Muscle layer of colon (tissue), 2 donors: ENCODE measurements around the gene RERG.
A peak's percentile ranks its signal among the peaks of the same experiment; 100 is the strongest.

Source experiments
- H3K27ac ChIP-seq: one replicate; pipeline ENCODE4 v1.7.0; 2013; ENCODE audit warnings: low read depth, mild to moderate bottlenecking, low read length, moderate library complexity
- H3K27me3 ChIP-seq, 2 donors: one replicate each; pipeline ENCODE4 v1.7.0; 2013; ENCODE audit warnings: low read length in 2 of 2, mild to moderate bottlenecking in 2 of 2; ENCODE audit not compliant: insufficient read depth in 2 of 2, control insufficient read depth in 1 of 2
- H3K36me3 ChIP-seq: one replicate; pipeline ENCODE4 v1.7.0; 2013; ENCODE audit warnings: mild to moderate bottlenecking, low read length; ENCODE audit not compliant: insufficient read depth
- H3K4me1 ChIP-seq: one replicate; pipeline ENCODE4 v1.7.0; 2013; ENCODE audit warnings: mild to moderate bottlenecking, low read length; ENCODE audit not compliant: insufficient read depth
- H3K4me3 ChIP-seq, 2 donors: one replicate each; pipeline ENCODE4 v1.7.0; 2013; ENCODE audit warnings: low read length in 2 of 2, low read depth in 1 of 2, mild to moderate bottlenecking in 1 of 2, moderate library complexity in 1 of 2
- H3K9ac ChIP-seq: one replicate; pipeline ENCODE4 v1.7.0; 2013; ENCODE audit warnings: low read length
- H3K9me3 ChIP-seq: one replicate; pipeline ENCODE4 v1.7.0; 2013; ENCODE audit warnings: mild to moderate bottlenecking, low read length
- donor health status: abdominal sarcoma.
- donor health status: Adenocarcinoma of cecum.

RERG gene

DNA sequence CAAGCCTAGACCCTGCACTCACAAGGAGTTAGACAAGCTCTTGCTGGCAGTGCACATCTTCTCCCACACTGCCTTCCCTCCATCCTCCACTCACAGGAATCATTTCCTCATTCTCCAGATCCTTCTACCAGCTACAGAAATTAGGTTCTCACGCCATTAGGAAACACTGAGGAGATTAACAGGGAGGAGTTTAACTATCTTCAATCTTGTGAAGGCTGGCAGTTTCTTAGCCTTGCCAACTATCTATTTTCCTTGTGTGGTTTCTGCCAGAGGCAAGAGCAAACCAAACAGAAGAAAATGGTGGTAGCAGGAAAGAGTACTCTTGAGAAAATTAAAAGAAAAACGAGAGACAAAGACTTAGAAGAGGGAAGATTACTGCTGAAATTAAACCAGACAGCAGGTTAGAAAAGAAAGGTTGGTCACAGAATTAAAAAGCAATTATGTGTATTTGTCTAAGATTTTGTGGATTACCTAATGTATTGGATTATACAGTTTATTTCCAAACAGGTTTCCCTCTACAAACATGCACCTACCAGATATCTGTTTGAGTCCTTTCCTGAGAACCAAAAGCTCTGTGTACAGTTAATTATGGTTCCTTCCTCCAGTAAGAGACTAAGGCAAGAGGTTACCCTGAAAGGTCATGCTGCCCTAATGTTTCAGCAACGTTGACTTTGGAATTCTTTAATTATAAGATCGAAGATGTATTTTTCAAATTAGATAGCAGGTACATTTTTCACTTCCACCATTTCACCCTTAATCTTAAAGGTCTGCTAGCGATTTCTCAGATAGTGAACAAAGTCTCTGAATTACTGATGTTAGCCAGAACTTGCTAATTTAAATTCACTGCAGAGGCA, 5.0 kb downstream of the RERG start:
- Histone ChIP-seq H3K27me3 (no peaks in the 10 kb centered on the region), H3K4me3 (no peak overlapping the region), H3K9ac (no peak overlapping the region), H3K9me3 (no peaks in the 10 kb centered on the region), H3K36me3 (no peaks in the 10 kb centered on the region), H3K4me1 (peaks cover 48% of the 10 kb centered on the region), H3K27ac (peak overlapping the region; percentile 7)

GRCh38 chr12:15214851-15215601, 6.2 kb downstream of the RERG start:
- no peak overlapping the region for H3K4me3 ChIP-seq
- no peak overlapping the region for H3K27ac ChIP-seq
- H3K9me3 ChIP-seq: no peaks in the 10 kb centered on the region
- peaks cover 60% of the 10 kb centered on the region for H3K4me1 ChIP-seq
- no peaks in the 10 kb centered on the region for H3K36me3 ChIP-seq
- H3K27me3 ChIP-seq: no peaks in the 10 kb centered on the region
- H3K9ac ChIP-seq: no peak overlapping the region

- Histone ChIP-seq H3K9me3 (no peaks in the 10 kb centered on the region), H3K36me3 (no peaks in the 10 kb centered on the region), H3K9ac (no peak overlapping the region), H3K4me3 (no peak overlapping the region), H3K27ac (peak overlapping the region; percentile 12), H3K27me3 (no peaks in the 10 kb centered on the region), H3K4me1 (peaks cover 64% of the 10 kb centered on the region)
These were observed 8.3 kb downstream of the RERG start for GRCh38 chr12:15212930-15213329.

- H3K4me3 ChIP-seq: no peak overlapping the region
- no peaks in the 10 kb centered on the region for H3K36me3 ChIP-seq
- H3K27ac ChIP-seq: no peak overlapping the region
- no peak overlapping the region for H3K9ac ChIP-seq
- H3K27me3 ChIP-seq: no peaks in the 10 kb centered on the region
- H3K9me3 ChIP-seq: no peaks in the 10 kb centered on the region
- peaks cover 72% of the 10 kb centered on the region for H3K4me1 ChIP-seq
These were observed 11.4 kb downstream of the RERG start for GRCh38 chr12:15209782-15210181.

DNA sequence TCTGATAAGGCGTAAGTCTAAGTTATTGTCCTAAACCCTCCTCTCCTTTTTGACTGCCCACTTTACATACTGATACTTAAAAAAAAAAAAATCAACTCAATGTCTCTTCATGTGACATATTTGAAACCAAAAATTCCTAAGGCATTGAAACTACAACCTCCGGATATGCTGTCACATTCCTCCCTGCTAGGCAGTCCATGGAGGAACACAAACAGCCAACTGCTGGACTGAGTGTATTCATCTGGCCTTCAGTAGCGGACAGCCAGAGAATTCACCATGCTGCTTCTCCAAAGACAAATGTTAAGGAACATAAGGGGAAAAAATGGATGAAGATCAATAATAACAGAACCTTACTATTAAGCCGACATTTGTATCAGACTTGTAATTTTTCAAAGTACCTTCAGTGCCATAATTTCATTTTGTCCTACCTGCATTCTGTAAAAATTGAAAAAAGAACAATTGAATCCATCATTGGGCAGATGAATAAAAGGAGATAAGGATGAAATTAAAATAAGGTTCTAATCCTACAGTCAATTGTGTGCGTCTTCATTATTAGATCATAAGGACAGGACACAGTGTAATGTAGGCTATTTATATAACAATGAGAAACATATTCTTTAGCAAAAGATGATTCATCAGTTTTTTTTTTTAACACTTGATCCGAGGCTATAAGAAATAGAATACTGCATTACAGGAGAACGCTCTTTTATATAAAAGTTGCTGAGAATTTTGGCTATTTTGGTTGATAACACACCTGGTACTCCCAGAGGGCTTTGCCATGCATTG, 12.2 kb downstream of the RERG start:
- Histone ChIP-seq H3K27me3 (no peaks in the 10 kb centered on the region), H3K4me3 (no peak overlapping the region), H3K9ac (no peak overlapping the region), H3K9me3 (no peaks in the 10 kb centered on the region), H3K36me3 (no peaks in the 10 kb centered on the region), H3K4me1 (peaks cover 65% of the 10 kb centered on the region), H3K27ac (peak overlapping the region; percentile 60)

DNA sequence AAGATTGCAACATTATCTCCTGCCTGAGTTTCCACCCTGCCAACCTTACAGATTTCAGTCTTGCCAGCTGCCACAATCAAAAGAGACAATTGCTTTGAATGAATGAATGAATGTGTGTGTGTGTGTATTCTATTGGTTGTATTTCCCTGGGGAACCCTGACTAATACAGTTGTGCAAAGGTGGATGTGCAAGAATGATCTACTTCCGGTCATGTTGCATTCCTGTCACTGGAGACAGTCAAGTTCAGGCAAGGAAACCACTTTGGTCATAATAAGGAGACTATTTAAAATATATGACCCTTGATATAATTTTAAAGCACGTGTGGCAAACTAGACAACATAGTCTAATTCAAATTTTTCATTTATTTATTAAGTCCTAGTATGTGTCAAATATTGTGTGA, 13.1 kb downstream of the RERG start:
- no peak overlapping the region for H3K9ac ChIP-seq
- H3K27me3 ChIP-seq: no peaks in the 10 kb centered on the region
- no peaks in the 10 kb centered on the region for H3K36me3 ChIP-seq
- no peaks in the 10 kb centered on the region for H3K9me3 ChIP-seq
- H3K4me3 ChIP-seq: no peak overlapping the region
- peaks cover 57% of the 10 kb centered on the region for H3K4me1 ChIP-seq
- H3K27ac ChIP-seq: peak overlapping the region; percentile 42

DNA sequence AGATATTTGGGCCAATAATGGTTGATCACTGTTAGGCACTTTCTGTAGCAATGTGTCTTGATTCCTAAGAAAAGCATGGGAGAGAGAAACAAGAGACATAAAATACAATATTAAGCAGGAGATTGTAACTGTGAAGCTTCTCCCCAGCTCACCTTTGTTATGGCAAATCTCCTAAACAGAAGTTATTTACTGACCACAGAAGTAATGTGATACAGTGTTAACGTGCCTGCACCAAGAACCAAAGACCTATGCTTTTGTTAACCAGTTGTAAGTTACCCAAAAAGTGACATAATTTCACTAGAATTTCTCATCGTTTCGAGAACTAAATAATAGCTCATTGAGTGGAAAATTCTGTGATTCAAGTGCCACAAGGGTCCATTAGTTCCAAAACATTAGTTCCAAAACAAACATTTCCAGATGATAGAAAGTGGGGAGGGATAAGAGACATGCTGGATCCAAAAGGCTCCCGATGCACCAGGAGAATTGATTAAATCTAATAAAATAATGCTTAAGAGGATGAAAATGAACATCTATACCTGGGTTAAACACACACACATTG, 14.3 kb downstream of the RERG start:
- H3K36me3 ChIP-seq: no peaks in the 10 kb centered on the region
- no peaks in the 10 kb centered on the region for H3K9me3 ChIP-seq
- H3K27me3 ChIP-seq: no peaks in the 10 kb centered on the region
- peaks cover 52% of the 10 kb centered on the region for H3K4me1 ChIP-seq
- H3K9ac ChIP-seq: no peak overlapping the region
- H3K4me3 ChIP-seq: no peak overlapping the region
- H3K27ac ChIP-seq: no peak overlapping the region

DNA sequence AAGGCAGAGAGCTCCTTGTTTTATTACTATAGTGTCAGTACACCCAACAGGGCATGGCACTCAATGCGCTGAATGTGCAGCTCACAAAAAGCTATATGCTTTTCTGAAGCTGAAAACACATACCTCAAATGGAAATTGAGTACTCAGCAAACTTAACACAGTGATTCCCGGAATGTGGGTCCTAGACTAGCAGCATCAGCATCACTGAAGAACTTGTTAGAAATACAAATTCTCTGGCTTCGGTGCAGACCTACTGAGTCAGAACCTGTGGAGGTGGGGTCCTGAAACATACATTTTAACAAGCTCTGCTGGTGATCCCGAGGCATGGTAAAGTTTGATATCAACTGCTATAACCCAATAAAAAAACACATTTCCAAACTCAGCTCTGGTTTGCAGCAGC, 14.9 kb downstream of the RERG start:
- H3K4me1 ChIP-seq: peaks cover 50% of the 10 kb centered on the region
- no peaks in the 10 kb centered on the region for H3K27me3 ChIP-seq
- H3K27ac ChIP-seq: peak overlapping the region; percentile 4
- no peak overlapping the region for H3K9ac ChIP-seq
- H3K9me3 ChIP-seq: no peaks in the 10 kb centered on the region
- no peaks in the 10 kb centered on the region for H3K36me3 ChIP-seq
- H3K4me3 ChIP-seq: no peak overlapping the region

DNA sequence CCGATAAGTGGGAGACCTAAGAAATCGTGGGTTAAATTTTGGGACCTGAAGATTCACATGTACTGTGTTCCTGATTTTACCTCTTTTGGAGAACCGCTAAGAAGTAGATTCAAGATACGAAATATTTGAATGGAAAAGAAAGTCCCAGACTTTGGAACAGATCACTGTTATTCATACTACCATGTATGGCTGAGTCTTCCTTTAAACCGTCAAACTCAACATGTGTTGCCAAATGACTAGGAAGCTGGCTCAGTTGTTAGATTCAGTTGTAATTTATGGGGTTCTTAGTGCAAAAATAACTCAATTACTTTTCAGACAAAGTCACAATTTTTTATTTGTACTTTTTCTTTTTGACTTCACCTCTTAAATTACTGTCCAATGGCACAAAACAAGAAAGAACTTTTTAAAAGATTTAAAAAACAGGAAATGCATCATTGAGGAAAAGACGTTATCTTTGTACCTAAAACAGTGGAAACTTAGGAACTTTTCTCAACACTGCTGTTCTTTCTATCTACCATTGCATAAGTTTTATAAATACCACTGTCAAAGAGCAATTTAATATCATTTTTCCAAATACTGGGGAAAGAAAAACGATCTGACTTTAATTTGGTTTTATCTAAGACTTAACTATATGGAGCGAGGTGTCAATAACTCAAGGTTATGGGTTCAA, 15.7 kb downstream of the RERG start:
- H3K9me3 ChIP-seq: no peaks in the 10 kb centered on the region
- no peak overlapping the region for H3K4me3 ChIP-seq
- no peak overlapping the region for H3K9ac ChIP-seq
- H3K4me1 ChIP-seq: peaks cover 48% of the 10 kb centered on the region
- peak overlapping the region; percentile 4 for H3K27ac ChIP-seq
- no peaks in the 10 kb centered on the region for H3K27me3 ChIP-seq
- H3K36me3 ChIP-seq: no peaks in the 10 kb centered on the region

DNA sequence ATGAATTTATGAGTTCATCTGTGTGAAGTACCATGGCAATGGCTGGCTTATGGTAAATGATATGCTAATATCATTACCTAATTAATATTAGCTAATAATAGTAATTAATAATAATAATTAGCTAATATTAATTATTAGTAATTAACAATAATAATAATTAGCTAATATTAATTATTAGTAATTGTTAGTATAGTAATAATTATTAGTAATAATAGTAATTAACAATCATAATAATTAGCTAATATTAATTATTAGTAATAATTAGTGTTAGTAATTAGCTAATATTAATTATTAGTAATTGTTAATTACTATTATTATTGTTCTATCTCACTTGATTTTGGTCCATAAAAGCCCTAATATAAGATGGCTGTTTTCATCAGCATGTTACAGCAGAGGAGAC, 19.8 kb downstream of the RERG start:
- Histone ChIP-seq H3K36me3 (no peaks in the 10 kb centered on the region), H3K9me3 (no peaks in the 10 kb centered on the region), H3K9ac (no peak overlapping the region), H3K4me1 (peaks cover 47% of the 10 kb centered on the region), H3K27ac (peak overlapping the region; percentile 6), H3K4me3 (no peak overlapping the region), H3K27me3 (no peaks in the 10 kb centered on the region)
